GM23338 (cell line): ENCODE measurements around the gene CDH4. TPM values are rescaled to one million over a fixed set of nuclear protein-coding genes. Genes with fewer than 3 reads are reported as not detected.

ENCODE experiments used
- ATAC-seq: fragments of 200-7000 bp; cut with Tn5 transposase; 3 replicates; pipeline ENCODE4 v1.9.1; 2020
- DNase-seq: peaks from one replicate; pipeline ENCODE4 v3.0.0-alpha.2; 2015; ENCODE audit warnings: low spot score
- H2AFZ ChIP-seq: fragments of 200-600 bp; sonication (generic); 2 replicates; pipeline ENCODE4 v1.8.0; 2016; ENCODE audit warnings: antibody characterized with exemption, mild to moderate bottlenecking, moderate library complexity
- H3F3A ChIP-seq: fragments of 200-600 bp; sonication (generic); replicated peaks from 2 replicates; pipeline ENCODE4 v1.8.0; 2017; ENCODE audit warnings: antibody characterized with exemption, mixed run types, low read depth
- H3K27ac ChIP-seq: fragments of 200-600 bp; sonication (generic); 2 replicates; pipeline ENCODE4 v1.6.1; 2016; ENCODE audit warnings: low read depth
- H3K27me3 ChIP-seq: fragments of 200-600 bp; sonication (generic); 2 replicates; pipeline ENCODE4 v1.8.0; 2016; ENCODE audit warnings: mild to moderate bottlenecking, mixed run types, moderate library complexity; ENCODE audit not compliant: insufficient read depth
- H3K36me3 ChIP-seq: fragments of 200-600 bp; sonication (generic); 2 replicates; pipeline ENCODE4 v1.8.0; 2016; ENCODE audit warnings: mild to moderate bottlenecking; ENCODE audit not compliant: insufficient read depth
- H3K4me1 ChIP-seq: fragments of 200-600 bp; sonication (generic); 2 replicates; pipeline ENCODE4 v1.8.0; 2016; ENCODE audit warnings: mild to moderate bottlenecking, moderate library complexity; ENCODE audit not compliant: insufficient read depth
- H3K4me2 ChIP-seq: fragments of 200-600 bp; sonication (generic); 2 replicates; pipeline ENCODE4 v1.7.1; 2017; ENCODE audit warnings: mixed run types
- H3K4me3 ChIP-seq: fragments of 200-600 bp; sonication (generic); 2 replicates; pipeline ENCODE4 v1.6.1; 2016; ENCODE audit warnings: mixed run types
- H3K79me2 ChIP-seq: fragments of 200-600 bp; sonication (generic); replicated peaks from 2 replicates; pipeline ENCODE4 v1.8.0; 2017; ENCODE audit warnings: mild to moderate bottlenecking; ENCODE audit not compliant: insufficient read depth
- H3K9me2 ChIP-seq: fragments of 200-600 bp; sonication (generic); 2 replicates; pipeline ENCODE4 v1.8.0; 2017; ENCODE audit not compliant: insufficient read depth
- H4K20me1 ChIP-seq: fragments of 200-600 bp; sonication (generic); replicated peaks from 2 replicates; pipeline ENCODE4 v1.8.0; 2017; ENCODE audit warnings: mild to moderate bottlenecking; ENCODE audit not compliant: insufficient read depth
- H3K27ac Mint-ChIP-seq: 2 replicates; pipeline ENCODE4 v1.8.0; 2020; ENCODE audit warnings: inconsistent platforms, mild to moderate bottlenecking, moderate library complexity, mixed read lengths
- H3K27me3 Mint-ChIP-seq: 3 replicates; pipeline ENCODE4 v1.8.0; 2022; ENCODE audit warnings: low read depth, mild to moderate bottlenecking, moderate library complexity, mixed read lengths, inconsistent platforms; ENCODE audit not compliant: insufficient read depth, poor library complexity
- H3K36me3 Mint-ChIP-seq: 3 replicates; pipeline ENCODE4 v1.8.0; 2021; ENCODE audit warnings: low read depth, mild to moderate bottlenecking, inconsistent platforms, moderate library complexity, mixed read lengths
- H3K4me1 Mint-ChIP-seq: 3 replicates; pipeline ENCODE4 v1.8.0; 2020; ENCODE audit warnings: mild to moderate bottlenecking, inconsistent platforms, mixed read lengths
- H3K4me3 Mint-ChIP-seq: 3 replicates; pipeline ENCODE4 v1.8.0; 2021; ENCODE audit warnings: moderate library complexity, mild to moderate bottlenecking, inconsistent platforms, mixed read lengths
- H3K9me3 Mint-ChIP-seq: 3 replicates; pipeline ENCODE4 v1.8.0; 2020; ENCODE audit warnings: moderate library complexity, mild to moderate bottlenecking, inconsistent platforms, mixed read lengths
- CREB1 ChIP-seq: fragments of 250-450 bp; sonication (Bioruptor Pico); IDR thresholded peaks from 2 replicates; pipeline ENCODE4 v1.5.0; 2020; ENCODE audit warnings: low read depth, mild to moderate bottlenecking, moderate library complexity
- STAT1 ChIP-seq: IDR thresholded peaks from one replicate; pipeline ENCODE4 v1.6.1; 2016; ENCODE audit warnings: antibody characterized with exemption; ENCODE audit not compliant: unreplicated experiment
- ZNF114 ChIP-seq: fragments of 250-450 bp; sonication (Bioruptor Pico); IDR thresholded peaks from 2 replicates; pipeline ENCODE4 v1.5.0; 2020; ENCODE audit warnings: mild to moderate bottlenecking, moderate library complexity
- ZNF331 ChIP-seq: fragments of 250-450 bp; sonication (Bioruptor Pico); IDR thresholded peaks from 2 replicates; pipeline ENCODE4 v1.5.0; 2020; ENCODE audit warnings: low read depth, mild to moderate bottlenecking, moderate library complexity
- polyA plus RNA-seq: library from polyadenylated mRNA; unstranded; fragments of >200 nt; fragmentation: Nextera tagmentation; extraction: Ambion mirVana; gene quantifications from 2 replicates; pipeline ENCODE4 v1.2.1, GENCODE V29; 2016
- total RNA-seq: library from RNA; depleted of rRNA; stranded (reverse); fragments of >200 nt; shearing (Covaris generic); gene quantifications from 2 replicates; pipeline ENCODE4 v1.2.3, GENCODE V29; 2014
- TF ChIP-seq, protein P1 (sequence below), 2 experiments: fragments of 200-600 bp in 1 of 2; sonication (generic) in 1 of 2; conservative IDR thresholded peaks; 2 replicates each; pipeline versions ENCODE4 v1.5.1 to v1.6.1; 2016 to 2017; ENCODE audit warnings: antibody characterized with exemption in 2 of 2, low read depth in 2 of 2, mild to moderate bottlenecking in 2 of 2, moderate library complexity in 1 of 2
- TF ChIP-seq, protein P2 (sequence below): IDR thresholded peaks from one replicate; pipeline ENCODE4 v1.6.1; 2018; ENCODE audit warnings: antibody characterized with exemption; ENCODE audit not compliant: unreplicated experiment

CDH4 gene
- total and polyA plus RNA-seq, 2 experiments from 2014 or later: 1.2 to 4.2 TPM

DNA sequence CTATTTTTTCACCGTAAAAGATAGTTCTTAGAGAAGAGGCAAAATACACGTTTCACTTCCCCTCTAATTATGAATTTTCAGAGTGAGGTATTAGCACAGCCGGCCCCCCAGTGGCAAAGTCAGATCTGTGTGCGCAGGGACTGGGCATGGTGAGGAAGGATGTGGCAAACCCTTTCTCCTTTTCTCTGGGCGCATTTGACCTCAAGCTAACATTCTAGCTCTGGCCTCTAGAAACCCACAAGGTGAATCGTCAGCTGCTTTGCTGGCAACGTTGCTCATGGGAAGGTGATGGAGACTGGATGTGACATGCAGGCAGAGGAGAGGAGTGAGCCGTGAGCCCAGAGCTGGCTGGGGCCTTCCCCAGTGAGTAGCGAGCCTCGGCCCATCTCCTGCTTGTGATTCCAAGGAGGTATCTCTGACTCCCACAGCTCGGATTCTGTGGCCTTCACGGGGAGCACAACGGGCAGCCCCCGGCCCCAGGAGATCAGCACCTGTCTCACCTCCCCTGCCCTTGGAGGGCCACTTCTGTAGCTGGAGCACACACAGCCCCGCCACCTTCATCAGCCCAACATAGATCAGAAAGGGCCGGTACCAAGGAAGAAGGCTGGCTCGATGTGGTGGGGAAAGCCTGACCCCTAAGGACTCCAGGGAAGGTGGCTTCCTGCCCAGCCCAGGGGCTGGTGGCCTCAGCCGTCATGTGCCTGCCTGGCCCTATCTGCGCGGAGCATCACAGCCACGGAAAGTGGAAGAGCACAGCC, 660.8 kb downstream of the CDH4 start:
- no peak overlapping the region for H3K27ac ChIP-seq
- peaks cover 8% of the 10 kb centered on the region for H3K27me3 Mint-ChIP-seq

More for the DNA sequence above, 660.8 kb downstream of the CDH4 start:
- Histone ChIP-seq H4K20me1 (no peaks in the 10 kb centered on the region), H2AFZ (no peak overlapping the region), H3K27me3 (no peaks in the 10 kb centered on the region), H3K79me2 (no peaks in the 10 kb centered on the region), H3K4me2 (no peak overlapping the region), H3K36me3 (no peaks in the 10 kb centered on the region), H3K4me3 (no peak overlapping the region), H3K4me1 (no peaks in the 10 kb centered on the region), H3F3A (no peaks in the 10 kb centered on the region), H3K9me2 (no peaks in the 10 kb centered on the region)
- Mint-ChIP-seq H3K4me3 (no peak overlapping the region), H3K27ac (no peak overlapping the region), H3K9me3 (peaks cover 3% of the 10 kb centered on the region; the same call in 1 of the 3 replicates), H3K4me1 (no peaks in the 10 kb centered on the region), H3K36me3 (no peaks in the 10 kb centered on the region)
- no peak for DNase-seq
- TF ChIP-seq ZNF331 (CRISPR knock-in tag): no peak
- TF ChIP-seq CREB1: no peak
- TF ChIP-seq, protein P1, sequence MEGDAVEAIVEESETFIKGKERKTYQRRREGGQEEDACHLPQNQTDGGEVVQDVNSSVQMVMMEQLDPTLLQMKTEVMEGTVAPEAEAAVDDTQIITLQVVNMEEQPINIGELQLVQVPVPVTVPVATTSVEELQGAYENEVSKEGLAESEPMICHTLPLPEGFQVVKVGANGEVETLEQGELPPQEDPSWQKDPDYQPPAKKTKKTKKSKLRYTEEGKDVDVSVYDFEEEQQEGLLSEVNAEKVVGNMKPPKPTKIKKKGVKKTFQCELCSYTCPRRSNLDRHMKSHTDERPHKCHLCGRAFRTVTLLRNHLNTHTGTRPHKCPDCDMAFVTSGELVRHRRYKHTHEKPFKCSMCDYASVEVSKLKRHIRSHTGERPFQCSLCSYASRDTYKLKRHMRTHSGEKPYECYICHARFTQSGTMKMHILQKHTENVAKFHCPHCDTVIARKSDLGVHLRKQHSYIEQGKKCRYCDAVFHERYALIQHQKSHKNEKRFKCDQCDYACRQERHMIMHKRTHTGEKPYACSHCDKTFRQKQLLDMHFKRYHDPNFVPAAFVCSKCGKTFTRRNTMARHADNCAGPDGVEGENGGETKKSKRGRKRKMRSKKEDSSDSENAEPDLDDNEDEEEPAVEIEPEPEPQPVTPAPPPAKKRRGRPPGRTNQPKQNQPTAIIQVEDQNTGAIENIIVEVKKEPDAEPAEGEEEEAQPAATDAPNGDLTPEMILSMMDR (conservative IDR thresholded peaks at IDR 0.05; ENCODE audit: low read depth in 2 of 2): no peak
- TF ChIP-seq STAT1: no peak
- TF ChIP-seq ZNF114 (CRISPR knock-in tag): no peak
- TF ChIP-seq, protein P2, sequence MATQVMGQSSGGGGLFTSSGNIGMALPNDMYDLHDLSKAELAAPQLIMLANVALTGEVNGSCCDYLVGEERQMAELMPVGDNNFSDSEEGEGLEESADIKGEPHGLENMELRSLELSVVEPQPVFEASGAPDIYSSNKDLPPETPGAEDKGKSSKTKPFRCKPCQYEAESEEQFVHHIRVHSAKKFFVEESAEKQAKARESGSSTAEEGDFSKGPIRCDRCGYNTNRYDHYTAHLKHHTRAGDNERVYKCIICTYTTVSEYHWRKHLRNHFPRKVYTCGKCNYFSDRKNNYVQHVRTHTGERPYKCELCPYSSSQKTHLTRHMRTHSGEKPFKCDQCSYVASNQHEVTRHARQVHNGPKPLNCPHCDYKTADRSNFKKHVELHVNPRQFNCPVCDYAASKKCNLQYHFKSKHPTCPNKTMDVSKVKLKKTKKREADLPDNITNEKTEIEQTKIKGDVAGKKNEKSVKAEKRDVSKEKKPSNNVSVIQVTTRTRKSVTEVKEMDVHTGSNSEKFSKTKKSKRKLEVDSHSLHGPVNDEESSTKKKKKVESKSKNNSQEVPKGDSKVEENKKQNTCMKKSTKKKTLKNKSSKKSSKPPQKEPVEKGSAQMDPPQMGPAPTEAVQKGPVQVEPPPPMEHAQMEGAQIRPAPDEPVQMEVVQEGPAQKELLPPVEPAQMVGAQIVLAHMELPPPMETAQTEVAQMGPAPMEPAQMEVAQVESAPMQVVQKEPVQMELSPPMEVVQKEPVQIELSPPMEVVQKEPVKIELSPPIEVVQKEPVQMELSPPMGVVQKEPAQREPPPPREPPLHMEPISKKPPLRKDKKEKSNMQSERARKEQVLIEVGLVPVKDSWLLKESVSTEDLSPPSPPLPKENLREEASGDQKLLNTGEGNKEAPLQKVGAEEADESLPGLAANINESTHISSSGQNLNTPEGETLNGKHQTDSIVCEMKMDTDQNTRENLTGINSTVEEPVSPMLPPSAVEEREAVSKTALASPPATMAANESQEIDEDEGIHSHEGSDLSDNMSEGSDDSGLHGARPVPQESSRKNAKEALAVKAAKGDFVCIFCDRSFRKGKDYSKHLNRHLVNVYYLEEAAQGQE: no peak
- ATAC-seq: no peak
